Activated CD4-positive, alpha-beta memory T cell treated with anti-CD3 and anti-CD28 coated beads, Interleukin-2, amount 10 ng/mL, durations not matched to agents 7 days and 5 days (primary cell): ENCODE data around the gene PPT1. TPM values are rescaled to one million over a fixed set of nuclear protein-coding genes. Genes with fewer than 3 reads are reported as not detected.

ENCODE experiments used
- CTCF ChIA-PET: fragments of 350-600 bp; sonication (Branson Sonifier 250); formaldehyde crosslinking; loops from one replicate; lab custom pipeline; 2021; ENCODE audit warnings: antibody characterized with exemption, inconsistent platforms; lab: Charles Lee
- POLR2A ChIA-PET: fragments of 350-600 bp; sonication (Branson Sonifier 250); formaldehyde crosslinking; loops from one replicate; lab custom pipeline; 2021; ENCODE audit warnings: antibody characterized with exemption; lab: Charles Lee
- DNase-seq: peaks from one replicate; pipeline ENCODE4 v3.0.0-alpha.2; 2020
- H3K27ac Mint-ChIP-seq: one replicate; pipeline ENCODE4 v1.8.0; 2021; ENCODE audit warnings: mild to moderate bottlenecking, mixed read lengths
- H3K27me3 Mint-ChIP-seq: one replicate; pipeline ENCODE4 v1.8.0; 2021; ENCODE audit warnings: mixed read lengths
- H3K36me3 Mint-ChIP-seq: one replicate; pipeline ENCODE4 v1.8.0; 2021; ENCODE audit warnings: low read depth, mixed read lengths
- H3K4me1 Mint-ChIP-seq: one replicate; pipeline ENCODE4 v1.8.0; 2021; ENCODE audit warnings: mixed read lengths
- H3K4me3 Mint-ChIP-seq: one replicate; pipeline ENCODE4 v1.8.0; 2021; ENCODE audit warnings: mild to moderate bottlenecking, mixed read lengths
- H3K9me3 Mint-ChIP-seq: one replicate; pipeline ENCODE4 v1.8.0; 2021; ENCODE audit warnings: mixed read lengths
- total RNA-seq, 2 experiments: library from RNA; stranded (reverse); gene quantifications; one replicate each; pipeline ENCODE4 v1.2.3, GENCODE V29; 2021

Gene PPT1
- total RNA-seq, 2 experiments from 2014 or later = 76.9 to 83.4 TPM

- POLR2A ChIA-PET = interaction anchor here (0.8 to 12.8 kb wide), 6 partner anchors 10 to 632 kb away, joined by 3 to 253 read pairs (median 4); partner anchors contain the start of genes CAP1 and NFYC
- Mint-ChIP-seq H3K27me3 (no peaks in the 10 kb centered on the region), H3K4me3 (peak overlapping the region; percentile 45), H3K9me3 (no peaks in the 10 kb centered on the region), H3K36me3 (peaks cover 87% of the 10 kb centered on the region), H3K27ac (peak overlapping the region; percentile 88), H3K4me1 (peaks cover 90% of the 10 kb centered on the region)
- peak; percentile 32 for DNase-seq
- CTCF ChIA-PET = interaction anchor here (0.8 to 2.2 kb wide), 6 partner anchors 9 to 29 kb away, joined by 3 to 11 read pairs (median 6); partner anchors contain the start of gene CAP1
These were observed 37.6 kb downstream of the PPT1 start for GRCh38 chr1:40059338-40059959.

- peaks cover 85% of the 10 kb centered on the region for H3K36me3 Mint-ChIP-seq
- peaks cover 89% of the 10 kb centered on the region for H3K4me1 Mint-ChIP-seq
- ChIA-PET POLR2A (interaction anchor here (1.0 to 12.8 kb wide), 3 partner anchors 13 to 15 kb away, joined by 3 to 253 read pairs (median 13); partner anchors contain the start of gene CAP1), CTCF (interaction anchor here (1.0 to 1.6 kb wide), 6 partner anchors 12 to 24 kb away, joined by 3 to 6 read pairs (median 5); no protein-coding TSS in a partner anchor)
- DNase-seq = no peak
- H3K4me3 Mint-ChIP-seq = peak overlapping the region; percentile 42
- H3K27me3 Mint-ChIP-seq = no peaks in the 10 kb centered on the region
- H3K9me3 Mint-ChIP-seq = no peaks in the 10 kb centered on the region
- peak overlapping the region; percentile 88 for H3K27ac Mint-ChIP-seq
These were observed 38.4 kb downstream of the PPT1 start for GRCh38 chr1:40058453-40059337.

GRCh38 chr1:40058097-40058452, 39.0 kb downstream of the PPT1 start:
- peaks cover 85% of the 10 kb centered on the region for H3K36me3 Mint-ChIP-seq
- CTCF ChIA-PET = interaction anchor here (1.0 to 1.6 kb wide), 6 partner anchors 11 to 25 kb away, joined by 3 to 6 read pairs (median 5); no protein-coding TSS in a partner anchor
- peaks cover 90% of the 10 kb centered on the region for H3K4me1 Mint-ChIP-seq
- H3K27me3 Mint-ChIP-seq = no peaks in the 10 kb centered on the region
- no peak for DNase-seq
- POLR2A ChIA-PET = interaction anchor here (1.0 to 12.8 kb wide), 3 partner anchors 12 to 16 kb away, joined by 3 to 253 read pairs (median 13); partner anchors contain the start of gene CAP1
- H3K4me3 Mint-ChIP-seq = no peak overlapping the region
- H3K9me3 Mint-ChIP-seq = no peaks in the 10 kb centered on the region
- peak overlapping the region; percentile 88 for H3K27ac Mint-ChIP-seq

GRCh38 chr1:40057310-40058030, 39.6 kb downstream of the PPT1 start:
- Mint-ChIP-seq H3K36me3 (peaks cover 86% of the 10 kb centered on the region), H3K4me3 (no peak overlapping the region)
- POLR2A ChIA-PET = interaction anchor here (1.0 to 12.8 kb wide), 2 partner anchors 12 to 16 kb away, joined by 3 to 253 read pairs; partner anchors contain the start of gene CAP1

GRCh38 chr1:40056519-40057309, 40.3 kb downstream of the PPT1 start:
- H3K27me3 Mint-ChIP-seq = no peaks in the 10 kb centered on the region
- H3K4me1 Mint-ChIP-seq = peaks cover 93% of the 10 kb centered on the region
- no peaks in the 10 kb centered on the region for H3K9me3 Mint-ChIP-seq
- CTCF ChIA-PET = interaction anchor here (1.2 to 1.5 kb wide), 3 partner anchors 11 to 22 kb away, joined by 4 to 6 read pairs (median 5); no protein-coding TSS in a partner anchor
- peaks cover 88% of the 10 kb centered on the region for H3K36me3 Mint-ChIP-seq
- peak overlapping the region; percentile 88 for H3K27ac Mint-ChIP-seq
- POLR2A ChIA-PET = interaction anchor here (12.8 kb wide), 1 partner anchor 11 kb away, joined by 253 read pairs; the partner anchor contains the start of gene CAP1
- no peak overlapping the region for H3K4me3 Mint-ChIP-seq
- DNase-seq = no peak

More at GRCh38 chr1:40057310-40058030, 39.6 kb downstream of the PPT1 start:
- no peak for DNase-seq
- Mint-ChIP-seq H3K4me1 (peaks cover 92% of the 10 kb centered on the region), H3K9me3 (no peaks in the 10 kb centered on the region), H3K27ac (peak overlapping the region; percentile 88), H3K27me3 (no peaks in the 10 kb centered on the region)
- CTCF ChIA-PET = interaction anchor here (1.0 to 1.6 kb wide), 7 partner anchors 11 to 25 kb away, joined by 3 to 6 read pairs (median 5); no protein-coding TSS in a partner anchor

GRCh38 chr1:40053138-40053887, 43.7 kb downstream of the PPT1 start:
- peaks cover 85% of the 10 kb centered on the region for H3K36me3 Mint-ChIP-seq
- H3K9me3 Mint-ChIP-seq = no peaks in the 10 kb centered on the region
- peaks cover 88% of the 10 kb centered on the region for H3K4me1 Mint-ChIP-seq
- no peak overlapping the region for H3K4me3 Mint-ChIP-seq
- H3K27me3 Mint-ChIP-seq = no peaks in the 10 kb centered on the region
- CTCF ChIA-PET = interaction anchor here (0.6 to 1.1 kb wide), 2 partner anchors 21 to 132 kb away, joined by 3 to 4 read pairs; no protein-coding TSS in a partner anchor
- DNase-seq = no peak
- POLR2A ChIA-PET = interaction anchor here (1.0 to 2.4 kb wide), 2 partner anchors 9 to 13 kb away, joined by 3 to 11 read pairs; partner anchors contain the start of gene CAP1
- H3K27ac Mint-ChIP-seq = no peak overlapping the region

- Mint-ChIP-seq H3K4me1 (peaks cover 86% of the 10 kb centered on the region), H3K4me3 (peak overlapping the region; percentile 8), H3K27me3 (no peaks in the 10 kb centered on the region), H3K27ac (peak overlapping the region; percentile 69), H3K36me3 (peaks cover 78% of the 10 kb centered on the region), H3K9me3 (no peaks in the 10 kb centered on the region)
- CTCF ChIA-PET = interaction anchor here (1.1 kb wide), 1 partner anchor 9 kb away, joined by 3 read pairs; no protein-coding TSS in a partner anchor
- POLR2A ChIA-PET = interaction anchor here (0.9 to 14.1 kb wide), 4 partner anchors 10 to 323 kb away, joined by 3 to 253 read pairs (median 24); partner anchors contain the start of gene CAP1
- DNase-seq = no peak
These were observed 46.2 kb downstream of the PPT1 start for GRCh38 chr1:40050863-40051262.

GRCh38 chr1:40049725-40050124, 47.3 kb downstream of the PPT1 start:
- peaks cover 86% of the 10 kb centered on the region for H3K4me1 Mint-ChIP-seq
- no peaks in the 10 kb centered on the region for H3K9me3 Mint-ChIP-seq
- H3K27ac Mint-ChIP-seq = peak overlapping the region; percentile 57
- ChIA-PET POLR2A (interaction anchor here (1.0 to 14.1 kb wide), 3 partner anchors 9 to 21 kb away, joined by 3 to 253 read pairs (median 45); partner anchors contain the start of gene CAP1), CTCF (interaction anchor here (0.6 to 1.7 kb wide), 4 partner anchors 10 to 762 kb away, joined by 3 to 8 read pairs (median 4); partner anchors contain the start of gene CAP1)
- peaks cover 80% of the 10 kb centered on the region for H3K36me3 Mint-ChIP-seq
- no peak overlapping the region for H3K4me3 Mint-ChIP-seq
- no peaks in the 10 kb centered on the region for H3K27me3 Mint-ChIP-seq
- DNase-seq = no peak

GRCh38 chr1:40047769-40048168, 49.3 kb downstream of the PPT1 start:
- Mint-ChIP-seq H3K27ac (peak overlapping the region; percentile 65), H3K36me3 (peaks cover 84% of the 10 kb centered on the region), H3K9me3 (no peaks in the 10 kb centered on the region), H3K27me3 (no peaks in the 10 kb centered on the region), H3K4me3 (peak overlapping the region; percentile 22), H3K4me1 (peaks cover 83% of the 10 kb centered on the region)
- POLR2A ChIA-PET = interaction anchor here (14.1 kb wide), 1 partner anchor 14 kb away, joined by 253 read pairs; no protein-coding TSS in a partner anchor
- no peak for DNase-seq
- CTCF ChIA-PET = no interaction called here

- Mint-ChIP-seq H3K27ac (peak overlapping the region; percentile 65), H3K4me1 (peaks cover 85% of the 10 kb centered on the region)
- CTCF ChIA-PET = interaction anchor here (1.1 kb wide), 1 partner anchor 11 kb away, joined by 6 read pairs; no protein-coding TSS in a partner anchor
These were observed 49.8 kb downstream of the PPT1 start for GRCh38 chr1:40047276-40047675.

More at GRCh38 chr1:40047276-40047675, 49.8 kb downstream of the PPT1 start:
- no peak for DNase-seq
- peak overlapping the region; percentile 22 for H3K4me3 Mint-ChIP-seq
- no peaks in the 10 kb centered on the region for H3K27me3 Mint-ChIP-seq
- H3K9me3 Mint-ChIP-seq = no peaks in the 10 kb centered on the region
- peaks cover 84% of the 10 kb centered on the region for H3K36me3 Mint-ChIP-seq
- POLR2A ChIA-PET = interaction anchor here (14.1 kb wide), 1 partner anchor 15 kb away, joined by 253 read pairs; no protein-coding TSS in a partner anchor
